SK-N-SH treated with all-trans-retinoic acid at 6 μM for 48 hours (cell line): ENCODE results near the gene SUMO1.

Experiments used
- BACH2 ChIP-seq: fragments of 250-450 bp; sonication (Bioruptor Pico); IDR thresholded peaks from 2 replicates; pipeline ENCODE4 v1.9.0; 2021; ENCODE audit warnings: mild to moderate bottlenecking, borderline replicate concordance
- GLIS3 ChIP-seq: fragments of 250-450 bp; sonication (Bioruptor Pico); IDR thresholded peaks from 2 replicates; pipeline ENCODE4 v1.5.0; 2020; ENCODE audit warnings: mild to moderate bottlenecking, moderate library complexity
- PATZ1 ChIP-seq: fragments of 250-450 bp; sonication (Bioruptor Pico); IDR thresholded peaks from 2 replicates; pipeline ENCODE4 v1.8.0; 2020; ENCODE audit warnings: mild to moderate bottlenecking, moderate library complexity, borderline replicate concordance
- ZFP3 ChIP-seq: fragments of 250-450 bp; sonication (Bioruptor Pico); IDR thresholded peaks from 2 replicates; pipeline ENCODE4 v1.5.0; 2020; ENCODE audit warnings: mild to moderate bottlenecking, moderate library complexity
- ZNF70 ChIP-seq: fragments of 450-650 bp; formaldehyde crosslinking; IDR thresholded peaks from 2 replicates; pipeline ENCODE4 v1.5.0; 2020; ENCODE audit warnings: mild to moderate bottlenecking, moderate library complexity

- TF ChIP-seq GLIS3: no peak
- no peak for TF ChIP-seq ZFP3
- no peak for TF ChIP-seq ZNF70 (CRISPR knock-in tag)
- no peak for TF ChIP-seq PATZ1 (CRISPR knock-in tag)
- no peak for TF ChIP-seq BACH2
Measured at GRCh38 chr2:202157211-202157990, 81.0 kb downstream of the SUMO1 start.
